DND-41 (cell line): ENCODE measurements around the gene DPEP1.

Experiments
- ATAC-seq: fragments of 200-7000 bp; cut with Tn5 transposase; 3 replicates; pipeline ENCODE4 v1.9.1; 2021; ENCODE audit warnings: low read depth; ENCODE audit not compliant: insufficient read depth
- DNase-seq: peaks from one replicate; pipeline ENCODE4 v3.0.0-alpha.2; 2020
- H2AFZ ChIP-seq: 2 replicates; pipeline ENCODE4 v1.6.0; 2012; ENCODE audit warnings: low read depth, low read length
- H3K27ac ChIP-seq: 2 replicates; pipeline ENCODE4 v1.5.1; 2012; ENCODE audit warnings: low read length, inconsistent platforms
- H3K27me3 ChIP-seq: fragments of 200-600 bp; sonication (generic); 2 replicates; pipeline ENCODE4 v1.6.0; 2012; ENCODE audit warnings: low read length, mild to moderate bottlenecking, inconsistent platforms; ENCODE audit not compliant: insufficient read depth, poor library complexity
- H3K36me3 ChIP-seq: 2 replicates; pipeline ENCODE4 v1.5.1; 2012; ENCODE audit warnings: low read length, inconsistent platforms; ENCODE audit not compliant: insufficient read depth
- H3K4me1 ChIP-seq: 2 replicates; pipeline ENCODE4 v1.5.1; 2012; ENCODE audit warnings: mild to moderate bottlenecking, low read length; ENCODE audit not compliant: insufficient read depth
- H3K4me2 ChIP-seq: 2 replicates; pipeline ENCODE4 v1.6.0; 2012; ENCODE audit warnings: mild to moderate bottlenecking, moderate library complexity, low read length, inconsistent platforms; ENCODE audit not compliant: insufficient read depth
- H3K4me3 ChIP-seq, 2 experiments: fragments of 200-600 bp in 1 of 2; shearing (Covaris generic) in 1 of 2; 2 replicates each; pipeline ENCODE4 v1.5.1; 2012 to 2016; ENCODE audit warnings: inconsistent platforms in 2 of 2, low read length in 2 of 2, mild to moderate bottlenecking in 2 of 2, low read depth in 1 of 2, moderate library complexity in 1 of 2
- H3K79me2 ChIP-seq: 2 replicates; pipeline ENCODE4 v1.6.0; 2012; ENCODE audit warnings: low read length, inconsistent platforms; ENCODE audit not compliant: insufficient read depth
- H3K9ac ChIP-seq: 2 replicates; pipeline ENCODE4 v1.6.0; 2012; ENCODE audit warnings: low read depth, mild to moderate bottlenecking, inconsistent platforms, low read length, moderate library complexity
- H3K9me3 ChIP-seq: 2 replicates; pipeline ENCODE4 v1.5.1; 2012; ENCODE audit warnings: low read length, moderate library complexity, mild to moderate bottlenecking, inconsistent platforms; ENCODE audit not compliant: insufficient read depth, severe bottlenecking
- H4K20me1 ChIP-seq: 2 replicates; pipeline ENCODE4 v1.6.0; 2012; ENCODE audit warnings: low read length; ENCODE audit not compliant: insufficient read depth
- EZH2 ChIP-seq: IDR thresholded peaks from 3 replicates; pipeline ENCODE4 v1.6.1; 2012; ENCODE audit warnings: borderline replicate concordance, low read depth, mild to moderate bottlenecking, moderate library complexity, low read length, inconsistent platforms; ENCODE audit not compliant: severe bottlenecking
- TF ChIP-seq, protein P1 (sequence below): IDR thresholded peaks from 2 replicates; pipeline ENCODE4 v1.5.1; 2012; ENCODE audit warnings: borderline replicate concordance, low read length, moderate library complexity, mild to moderate bottlenecking; ENCODE audit not compliant: poor library complexity, severe bottlenecking; ENCODE audit errors: extremely low read depth

The DPEP1 gene

DNA sequence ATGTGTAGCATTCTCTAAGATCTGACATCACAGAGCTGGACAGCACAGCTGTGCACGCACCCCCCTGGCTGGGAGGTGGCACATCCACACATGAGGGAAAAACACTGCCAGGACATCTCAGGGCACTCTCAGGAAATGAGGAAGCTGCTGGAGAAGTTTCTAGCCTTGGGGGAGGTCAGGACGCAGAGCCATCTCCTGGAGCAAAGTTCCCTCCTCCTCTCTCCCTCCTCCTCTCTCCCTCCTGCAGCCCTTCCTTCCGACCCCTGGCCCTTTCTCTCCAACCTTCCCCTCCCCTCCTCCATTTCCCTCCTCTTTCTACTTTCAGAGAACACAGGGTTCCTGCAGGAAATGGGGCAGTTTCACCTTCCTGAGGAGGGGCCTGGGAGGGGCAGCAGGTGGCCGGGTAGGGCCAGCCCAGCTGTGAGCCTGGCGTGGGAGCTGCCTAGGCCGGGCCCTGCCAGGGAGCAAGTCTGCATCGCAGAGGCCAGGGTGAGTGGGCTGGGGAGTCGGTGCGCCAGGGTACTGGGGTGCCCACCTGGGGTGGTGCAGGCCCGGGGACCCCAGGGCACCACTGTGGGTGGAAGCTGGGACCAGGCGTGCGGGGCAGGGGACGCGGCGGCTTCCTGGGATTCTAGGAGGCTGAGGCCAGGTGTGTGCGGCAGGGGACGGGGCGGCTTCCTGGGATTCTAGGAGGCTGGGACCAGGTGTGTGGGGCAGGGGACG lies at the start of gene DPEP1:
Gene DPEP1, plus strand, starts transcription at position 412 of the 723 bp plus-strand sequence. CDS start 16,769 bp downstream, outside the sequence.
- peak within 1 kb of the TSS; percentile 59 for H3K27ac ChIP-seq
- TF ChIP-seq EZH2: no peak
- TF ChIP-seq, protein P1, sequence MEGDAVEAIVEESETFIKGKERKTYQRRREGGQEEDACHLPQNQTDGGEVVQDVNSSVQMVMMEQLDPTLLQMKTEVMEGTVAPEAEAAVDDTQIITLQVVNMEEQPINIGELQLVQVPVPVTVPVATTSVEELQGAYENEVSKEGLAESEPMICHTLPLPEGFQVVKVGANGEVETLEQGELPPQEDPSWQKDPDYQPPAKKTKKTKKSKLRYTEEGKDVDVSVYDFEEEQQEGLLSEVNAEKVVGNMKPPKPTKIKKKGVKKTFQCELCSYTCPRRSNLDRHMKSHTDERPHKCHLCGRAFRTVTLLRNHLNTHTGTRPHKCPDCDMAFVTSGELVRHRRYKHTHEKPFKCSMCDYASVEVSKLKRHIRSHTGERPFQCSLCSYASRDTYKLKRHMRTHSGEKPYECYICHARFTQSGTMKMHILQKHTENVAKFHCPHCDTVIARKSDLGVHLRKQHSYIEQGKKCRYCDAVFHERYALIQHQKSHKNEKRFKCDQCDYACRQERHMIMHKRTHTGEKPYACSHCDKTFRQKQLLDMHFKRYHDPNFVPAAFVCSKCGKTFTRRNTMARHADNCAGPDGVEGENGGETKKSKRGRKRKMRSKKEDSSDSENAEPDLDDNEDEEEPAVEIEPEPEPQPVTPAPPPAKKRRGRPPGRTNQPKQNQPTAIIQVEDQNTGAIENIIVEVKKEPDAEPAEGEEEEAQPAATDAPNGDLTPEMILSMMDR: no peak
- DNase-seq (peak; percentile 41), ATAC-seq (peak; percentile 48)
- H3K4me2 ChIP-seq: no peak within 1 kb of the TSS
- no peak within 1 kb of the TSS for H2AFZ ChIP-seq
- no peaks in the 10 kb centered on the region for H3K79me2 ChIP-seq
- no peak within 1 kb of the TSS for H3K4me3 ChIP-seq
- H3K9ac ChIP-seq: peak within 1 kb of the TSS; percentile 5; the same call in 1 of the 2 replicates
- H3K9me3 ChIP-seq: no peaks in the 10 kb centered on the region
- H3K4me1 ChIP-seq: peaks cover 29% of the 10 kb centered on the region
- no peaks in the 10 kb centered on the region for H4K20me1 ChIP-seq
- no peaks in the 10 kb centered on the region for H3K36me3 ChIP-seq
- no peaks in the 10 kb centered on the region for H3K27me3 ChIP-seq

DNA sequence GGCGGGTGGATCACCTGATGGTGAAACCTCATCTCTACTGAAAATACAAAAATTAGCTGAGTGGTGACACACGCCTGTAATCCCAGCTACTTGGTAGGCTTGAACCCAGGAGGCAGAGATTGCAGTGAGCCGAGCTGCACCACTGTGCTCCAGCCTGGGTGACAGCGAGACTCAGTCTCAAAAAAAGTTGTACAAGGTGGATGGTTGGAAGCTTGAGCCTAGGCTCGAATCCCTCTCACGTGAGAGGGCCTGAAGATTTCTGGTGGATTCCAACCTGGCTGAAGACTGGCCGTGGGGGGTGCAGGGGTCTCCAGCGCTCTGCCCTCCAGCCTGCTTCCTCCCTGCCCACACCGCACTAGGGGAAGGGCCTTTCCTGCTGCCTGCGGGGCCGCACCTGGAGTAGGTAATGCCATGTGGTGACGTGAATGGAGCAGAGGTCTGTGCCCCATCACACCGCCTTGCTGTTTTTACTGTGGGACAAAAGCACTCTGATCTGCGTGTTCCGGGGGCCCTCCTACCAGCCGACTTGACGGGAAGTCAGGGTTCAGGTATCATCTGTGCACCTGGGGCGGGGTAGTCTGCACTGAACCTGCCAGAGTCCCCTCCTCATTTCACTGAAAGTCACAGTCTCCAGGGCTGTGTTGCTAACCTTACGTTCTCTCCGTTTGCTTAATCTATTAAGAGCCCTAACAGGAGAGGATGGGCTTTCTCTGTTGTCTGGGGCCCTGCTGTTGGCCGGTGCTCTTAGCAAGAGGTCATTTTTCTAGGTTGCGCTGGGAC lies 48.8 kb upstream of the DPEP1 start:
- Histone ChIP-seq H4K20me1 (peaks cover 69% of the 10 kb centered on the region), H3K27ac (0 out of 2 replicates have a peak overlapping the region, but pooled peaks have one; percentile 24), H3K9ac (no peak overlapping the region), H3K79me2 (peaks cover 42% of the 10 kb centered on the region), H2AFZ (no peak overlapping the region), H3K4me1 (peaks cover 30% of the 10 kb centered on the region), H3K27me3 (no peaks in the 10 kb centered on the region), H3K9me3 (no peaks in the 10 kb centered on the region), H3K4me2 (no peak overlapping the region; the same call in 1 of the 2 replicates), H3K36me3 (peaks cover 50% of the 10 kb centered on the region), H3K4me3 (no peak overlapping the region)
- DNase-seq: peak; percentile 27
- 0 out of 3 replicates have a peak, but pooled peaks have one; percentile 1 for ATAC-seq
- TF ChIP-seq EZH2: no peak
- TF ChIP-seq, protein P1: no peak

DNA sequence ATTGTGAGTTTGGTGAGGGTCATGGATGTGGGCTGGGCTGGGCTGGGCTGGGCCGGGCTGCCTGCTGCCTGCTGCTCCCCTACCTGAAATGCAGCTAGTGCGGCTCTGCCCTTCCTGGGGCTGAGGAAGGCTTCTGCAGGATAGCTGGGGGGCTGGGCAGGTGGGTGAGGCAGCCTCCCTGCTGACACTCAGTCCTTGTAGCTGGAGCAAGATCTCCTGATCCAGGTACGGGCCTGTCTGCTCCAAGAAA lies 48.3 kb upstream of the DPEP1 start:
- Histone ChIP-seq H3K9ac (no peak overlapping the region), H3K9me3 (no peaks in the 10 kb centered on the region), H3K4me1 (peaks cover 28% of the 10 kb centered on the region), H3K4me2 (no peak overlapping the region), H3K79me2 (peaks cover 38% of the 10 kb centered on the region), H3K27me3 (no peaks in the 10 kb centered on the region), H3K27ac (no peak overlapping the region), H2AFZ (no peak overlapping the region), H3K36me3 (peaks cover 50% of the 10 kb centered on the region), H4K20me1 (peaks cover 69% of the 10 kb centered on the region), H3K4me3 (no peak overlapping the region)
- TF ChIP-seq, protein P1: no peak
- ATAC-seq: peak; percentile 8
- no peak for DNase-seq
